ENCODE results near the gene CPNE6. TPM values are rescaled to one million over a fixed set of nuclear protein-coding genes. Genes with fewer than 3 reads are reported as not detected.

CPNE6 gene
- total and polyA plus RNA-seq, 2 of the 8 experiments (the other 6 are each of a cell fraction or from before 2014, with no cell fraction given), result 0.05 TPM; not detected in 1

DNA sequence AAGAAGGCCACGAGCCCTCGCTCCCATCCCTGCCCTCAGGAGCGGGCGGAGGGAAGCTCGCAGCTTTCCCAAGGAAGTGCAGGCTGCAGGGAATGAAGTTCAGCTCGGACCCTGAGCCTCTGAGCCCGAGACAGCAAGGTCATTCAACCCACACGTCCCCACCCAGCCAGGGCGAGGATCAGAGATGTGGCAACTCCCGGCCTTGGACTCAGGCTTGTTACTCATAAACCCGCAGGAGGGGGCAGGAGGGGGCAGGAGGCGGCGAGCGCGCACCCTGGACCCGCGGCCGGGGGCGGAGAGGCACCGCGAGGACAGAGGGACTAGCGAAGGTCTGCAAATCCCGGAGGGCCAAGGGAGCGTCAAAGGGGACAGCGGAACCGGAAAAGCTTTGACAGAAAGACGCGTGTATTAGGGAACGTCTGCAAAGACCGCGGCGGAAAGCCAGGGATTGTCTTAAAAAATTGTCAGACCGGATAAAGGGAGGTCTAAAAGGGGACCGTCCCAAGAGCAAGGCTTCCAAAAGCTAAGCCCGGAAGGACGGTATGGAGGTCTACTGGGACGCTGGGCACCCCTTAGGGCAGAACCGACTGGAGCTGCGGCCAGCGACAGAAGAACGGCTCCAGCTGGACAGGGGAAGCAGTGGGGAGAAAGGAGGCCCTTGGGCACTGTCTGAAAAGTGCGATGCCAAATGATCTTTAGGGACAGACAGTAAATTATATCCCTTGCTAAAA is 42.6 kb downstream of the CPNE6 start:
- Histone ChIP-seq H3K4me2 (ENCODE audit: insufficient read depth in 1 of 2, low read depth in 2 of 2, low read length in 2 of 2) (peak overlapping the region; percentile 85 to 91), H2BK20ac (ENCODE audit: low read length) (no peak overlapping the region; the same call in 1 of the 2 replicates), H3K4me1 (replicated peaks in 1 of 4; ENCODE audit: control insufficient read depth in 3 of 4, insufficient read depth in 4 of 4, low read length in 3 of 4) (peaks cover 0 to 4% (median 2%) of the 10 kb centered on the region in 4 experiments; a peak in 5 of 7 replicates), H2BK12ac (ENCODE audit: low read depth, low read length) (peak overlapping the region; percentile 80; the same call in 1 of the 2 replicates), H3K14ac (ENCODE audit: insufficient read length) (peak overlapping the region; percentile 8), H3K27me3 (replicated peaks in 1 of 4; ENCODE audit: control insufficient read depth in 3 of 4, extremely low read depth in 1 of 4, insufficient read depth in 3 of 4, low read length in 3 of 4) (no peaks in the 10 kb centered on the region), H3K79me1 (ENCODE audit: low read depth, low read length) (peaks cover 5% of the 10 kb centered on the region; the same call in 1 of the 2 replicates), H2BK5ac (ENCODE audit: low read depth, low read length) (peak overlapping the region; percentile 100), H2AK5ac (ENCODE audit: low read depth, low read length) (no peak overlapping the region), H3K9me3 (ENCODE audit: insufficient read depth in 2 of 2, low read depth in 1 of 2, low read length in 1 of 2) (no peaks in the 10 kb centered on the region), H3K79me2 (ENCODE audit: control insufficient read depth in 1 of 2, insufficient read depth in 2 of 2, low read length in 2 of 2) (peaks cover 0 to 10% of the 10 kb centered on the region in 2 experiments; a peak in 2 of 4 replicates), H3K56ac (replicated peaks; ENCODE audit: insufficient read length, low read depth, low read length) (peak overlapping the region; percentile 12), H3K23me2 (ENCODE audit: low read depth, low read length) (peaks cover 7% of the 10 kb centered on the region), H3K18ac (ENCODE audit: extremely low read depth, low read length) (peak overlapping the region; percentile 90), H2BK15ac (ENCODE audit: low read length) (no peak overlapping the region; the same call in 1 of the 2 replicates), H4K20me1 (replicated peaks in 1 of 2; ENCODE audit: control insufficient read depth in 1 of 2, insufficient read depth in 2 of 2, low read length in 2 of 2) (no peaks in the 10 kb centered on the region), H3K23ac (ENCODE audit: insufficient read length) (no peak overlapping the region), H2BK120ac (replicated peaks; ENCODE audit: low read depth, low read length) (no peak overlapping the region), H4K91ac (replicated peaks; ENCODE audit: insufficient read length, low read length) (peak overlapping the region; percentile 83), H4K5ac (ENCODE audit: insufficient read length, low read depth, low read length) (peak overlapping the region; percentile 82), H4K8ac (ENCODE audit: extremely low read depth, insufficient read depth, low read length) (peak overlapping the region; percentile 93), H3K27ac (ENCODE audit: low read depth, low read length) (peak overlapping the region; percentile 54; the same call in 1 of the 2 replicates), H3K4ac (replicated peaks; ENCODE audit: insufficient read length, low read depth, low read length) (peak overlapping the region; percentile 65), H3K4me3 (ENCODE audit: extremely low read depth in 1 of 4, insufficient read depth in 2 of 4, low read depth in 3 of 4, low read length in 4 of 4) (peak overlapping the region; percentile 68 to 89 (median 76)), H3K9ac (replicated peaks in 1 of 4; ENCODE audit: extremely low read depth in 1 of 4, low read depth in 3 of 4, low read length in 3 of 4) (peak overlapping the region in 3 of 4 experiments; percentile 49 to 72 (median 71); a peak in 5 of 7 replicates), H2AFZ (ENCODE audit: low read length) (peak overlapping the region; percentile 89), H3K36me3 (ENCODE audit: control insufficient read depth in 2 of 4, insufficient read depth in 4 of 4, low read length in 3 of 4) (peaks cover 9 to 18% (median 14%) of the 10 kb centered on the region in 4 experiments)
- peak; percentile 54 to 81 for DNase-seq (ENCODE audit: low read depth in 1 of 2, low spot score in 2 of 2)
- FAIRE-seq, result no peak
- 4% methylated on average over 38 of the region's 42 CpGs; no CpG with 5 or more reads in 1 of the 2 experiments for WGBS, 2 experiments (ENCODE audit: extremely low coverage in 1 of 2, insufficient coverage in 1 of 2, insufficient read length in 1 of 2, insufficient replicate concordance in 2 of 2, low coverage in 1 of 2, low lambda C conversion rate in 2 of 2, missing lambda C conversion rate in 1 of 2)
- CTCF ChIA-PET (ENCODE audit: partially characterized antibody), result interaction anchor here (0.6 to 2.7 kb wide), 17 partner anchors 13 to 322 kb away, joined by 3 to 20 read pairs (median 4); partner anchors contain the start of genes EMC9, IRF9, PCK2 and PSME2
- POLR2A ChIA-PET (ENCODE audit: partially characterized antibody), result interaction anchor here (1.0 to 7.1 kb wide), 22 partner anchors 10 to 533 kb away, joined by 3 to 125 read pairs (median 5); partner anchors contain the start of genes CARMIL3, DHRS4L2, EMC9 and FITM1
- no peak for TF ChIP-seq CBX5 (IDR thresholded peaks at IDR 0.05; ENCODE audit: low read depth, low read length)

All from H1 (cell line).